22Rv1 (cell line): ENCODE measurements around the gene QPRT.
"Not testable (repeated sequence)": the region's sequence is repeated elsewhere in the genome, so short reads cannot be mapped to it uniquely, and the experiment has no call there.

Experiments used
- CTCF ChIP-seq: fragments of 450-650 bp; IDR thresholded peaks from 2 replicates; pipeline ENCODE4 v1.5.1; 2017; ENCODE audit warnings: mild to moderate bottlenecking
- ZFX ChIP-seq: fragments of 450-650 bp; IDR thresholded peaks from 2 replicates; pipeline ENCODE4 v1.6.1; 2017; ENCODE audit warnings: antibody characterized with exemption, borderline replicate concordance

GRCh38 chr16:29667322-29667610 is 11.7 kb upstream of the QPRT start:
- TF ChIP-seq CTCF, ZFX: not testable (repeated sequence)
